Spleen (tissue), 7 donors: Measurements from ENCODE around the gene YIPF2.

Experiments
- CTCF ChIP-seq, 11 experiments: fragments of 200-600 bp in 7 of 11; fragments of 450-650 bp in 4 of 11; sonication (generic) in 4 of 11; IDR thresholded peaks in 8 of 11; conservative IDR thresholded peaks in 3 of 11; 1 replicate in 7 of 11; 2 replicates in 4 of 11; pipeline versions ENCODE4 v1.4.0 to v1.8.0; 2016 to 2021; ENCODE audit warnings: antibody characterized with exemption in 11 of 11, inconsistent platforms in 4 of 11, mild to moderate bottlenecking in 1 of 11
- POLR2A ChIP-seq, 3 donors: fragments of 450-650 bp; IDR thresholded peaks; one replicate each; pipeline ENCODE4 v1.5.1; 2017; ENCODE audit warnings: antibody characterized with exemption in 3 of 3, mild to moderate bottlenecking in 1 of 3
- POLR2AphosphoS5 ChIP-seq, 3 donors: sonication (generic); formaldehyde crosslinking; IDR thresholded peaks; one replicate each; pipeline ENCODE4 v1.5.1; 2017; ENCODE audit warnings: antibody characterized with exemption in 3 of 3
- donor health status: DM: no; HTN: no; CAD: no; lungs with moderate emphysema.
- donor health status: DM: no; HTN: no; CAD: no.
- donor health status: DM: no; HTN: no; CAD: no.

- TF ChIP-seq CTCF (IDR thresholded peaks at IDR 0.05 in 8 of 11, conservative IDR thresholded peaks at IDR 0.05 in 3 of 11), result no peak
- no peak for TF ChIP-seq POLR2AphosphoS5 (IDR thresholded peaks at IDR 0.05)
- no peak for TF ChIP-seq POLR2A (IDR thresholded peaks at IDR 0.05)
These were observed 8.2 kb downstream of the YIPF2 start for GRCh38 chr19:10920288-10920655.
